GM19467 (cell line): ENCODE results near the gene HGD.
"Not testable (repeated sequence)": the region's sequence is repeated elsewhere in the genome, so short reads cannot be mapped to it uniquely, and the experiment has no call there.

Experiments used
- ATAC-seq: cut with Tn5 transposase; IDR thresholded peaks from one replicate; pipeline ENCODE4 v1.9.1; 2021; ENCODE audit warnings: mild to moderate bottlenecking, moderate library complexity; ENCODE audit not compliant: unreplicated experiment

Gene HGD, protein sequence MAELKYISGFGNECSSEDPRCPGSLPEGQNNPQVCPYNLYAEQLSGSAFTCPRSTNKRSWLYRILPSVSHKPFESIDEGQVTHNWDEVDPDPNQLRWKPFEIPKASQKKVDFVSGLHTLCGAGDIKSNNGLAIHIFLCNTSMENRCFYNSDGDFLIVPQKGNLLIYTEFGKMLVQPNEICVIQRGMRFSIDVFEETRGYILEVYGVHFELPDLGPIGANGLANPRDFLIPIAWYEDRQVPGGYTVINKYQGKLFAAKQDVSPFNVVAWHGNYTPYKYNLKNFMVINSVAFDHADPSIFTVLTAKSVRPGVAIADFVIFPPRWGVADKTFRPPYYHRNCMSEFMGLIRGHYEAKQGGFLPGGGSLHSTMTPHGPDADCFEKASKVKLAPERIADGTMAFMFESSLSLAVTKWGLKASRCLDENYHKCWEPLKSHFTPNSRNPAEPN

DNA sequence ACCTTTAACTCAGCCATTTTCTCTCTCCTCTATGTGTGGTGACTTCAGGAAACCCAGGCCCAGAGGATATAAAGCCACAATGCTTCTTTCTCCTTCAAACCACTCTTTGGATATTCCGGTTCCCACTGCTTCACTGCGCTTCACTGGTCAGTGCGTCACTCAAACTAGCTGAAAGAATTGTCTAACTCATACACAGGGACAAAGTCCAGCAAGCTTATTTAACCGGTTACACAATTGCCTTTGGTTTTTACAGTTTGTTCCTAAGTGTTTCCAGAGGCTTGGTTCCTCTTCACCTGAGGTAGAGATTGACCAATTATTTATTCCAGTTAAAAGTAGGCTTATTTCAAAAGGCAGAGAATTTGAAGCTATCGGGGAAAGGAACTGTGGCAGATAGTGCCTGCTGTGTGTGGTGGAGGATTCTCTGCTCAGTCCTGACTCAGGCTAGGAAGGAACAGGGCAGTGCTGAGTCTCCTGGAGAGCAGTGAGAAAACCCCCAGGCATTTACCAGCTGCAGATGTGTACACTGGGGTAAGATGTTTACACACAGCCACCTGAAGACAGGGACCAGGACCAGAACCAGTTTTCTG lies at the start of gene HGD:
TSS of gene HGD (minus strand) at position 145 of the 587 bp plus-strand sequence. CDS start at position 17, 128 bp downstream.
- no peak for ATAC-seq

DNA sequence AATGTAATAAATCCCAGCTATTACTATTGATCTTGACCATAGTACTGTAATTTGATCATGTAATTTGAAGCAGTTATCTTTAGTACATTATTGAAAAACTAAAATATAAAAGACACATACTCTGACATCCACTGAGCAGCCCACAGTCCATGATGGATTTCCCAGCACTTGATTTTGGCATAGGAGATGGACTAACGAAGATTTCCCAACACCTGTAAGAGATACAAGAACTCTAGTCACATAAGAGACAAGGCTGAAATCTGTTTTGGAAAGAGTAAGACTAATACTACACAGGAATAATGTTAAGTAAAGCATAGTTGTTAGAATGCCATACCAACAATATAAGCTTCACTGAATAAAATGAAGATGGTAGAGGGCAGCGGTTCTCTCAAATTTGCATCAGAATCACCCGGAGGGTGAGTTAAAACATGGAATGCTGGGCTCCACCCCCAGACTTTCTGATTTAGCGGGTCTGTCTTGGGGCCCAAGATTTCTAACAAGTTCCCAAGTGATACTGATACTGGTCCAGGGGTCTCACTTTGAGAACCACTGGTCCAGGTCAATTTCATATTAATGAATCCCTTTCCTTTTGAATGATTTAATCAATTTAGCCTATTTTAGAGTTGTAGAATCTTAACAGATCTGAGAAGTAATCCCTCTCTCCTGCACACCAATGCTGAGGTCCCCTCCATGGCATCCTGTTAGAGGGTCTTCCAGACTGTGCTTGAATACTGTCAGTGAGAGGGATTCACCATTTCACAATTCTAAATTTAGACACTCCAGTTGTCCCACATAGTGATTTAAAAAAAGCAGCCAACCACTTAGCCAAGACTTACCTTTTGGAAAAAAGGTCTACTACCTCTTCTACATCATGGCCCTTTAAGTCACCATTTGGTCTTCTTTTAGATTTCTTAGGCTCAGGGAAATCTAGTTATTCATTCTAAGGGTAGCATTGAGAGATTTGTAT lies 48.8 kb upstream of the HGD start:
- no peak for ATAC-seq

GRCh38 chr3:120726791-120727190 lies 44.8 kb upstream of the HGD start:
- no peak for ATAC-seq

DNA sequence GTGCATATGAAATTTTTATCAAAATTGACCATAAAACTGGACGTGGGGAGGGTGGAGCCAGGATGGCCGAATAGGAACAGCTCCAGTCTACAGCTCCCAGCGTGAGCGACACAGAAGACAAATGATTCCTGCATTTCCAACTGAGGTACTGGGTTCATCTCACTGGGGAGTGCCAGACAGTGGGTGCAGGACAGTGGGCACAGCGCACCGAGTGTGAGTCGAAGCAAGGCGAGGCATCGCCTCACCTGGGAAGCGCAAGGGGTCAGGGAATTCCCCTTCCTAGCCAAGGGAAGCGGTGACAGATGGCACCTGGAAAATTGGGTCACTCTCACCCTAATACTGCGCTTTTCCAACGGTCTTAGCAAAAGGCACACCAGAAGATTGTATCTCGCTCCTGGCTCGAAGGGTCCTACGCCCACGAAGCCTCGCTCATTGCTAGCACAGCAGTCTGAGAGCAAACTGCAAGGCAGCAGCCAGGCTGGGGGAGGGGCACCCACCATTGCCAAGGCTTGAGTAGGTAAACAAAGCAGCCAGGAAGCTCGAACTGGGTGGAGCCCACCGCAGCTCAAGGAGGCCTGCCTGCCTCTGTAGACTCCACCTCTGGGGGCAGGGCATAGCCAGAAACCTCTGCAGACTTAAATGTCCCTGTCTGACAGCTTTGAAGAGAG lies 37.3 kb upstream of the HGD start:
- ATAC-seq = not testable (repeated sequence)

DNA sequence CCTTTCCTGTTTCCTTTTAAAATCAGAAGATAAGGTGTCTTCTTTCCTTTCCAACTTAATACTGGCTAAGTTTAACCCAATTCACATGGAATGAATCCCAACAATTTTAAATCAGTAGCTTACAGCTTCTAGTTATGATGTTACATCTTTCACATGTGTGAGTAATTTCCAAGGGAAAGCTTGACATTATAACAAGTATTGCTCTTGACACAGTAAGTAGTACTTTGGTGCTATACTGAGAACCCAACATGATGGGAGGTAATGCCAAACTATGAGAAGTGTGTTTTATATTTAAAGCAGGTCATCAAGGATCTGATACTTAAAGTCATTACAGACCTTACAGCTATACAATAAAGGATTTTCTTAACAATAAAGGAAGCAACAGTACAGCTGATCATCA lies 31.2 kb upstream of the HGD start:
- no peak for ATAC-seq

- no peak for ATAC-seq
Measured at GRCh38 chr3:120710369-120710768, 28.3 kb upstream of the HGD start.

DNA sequence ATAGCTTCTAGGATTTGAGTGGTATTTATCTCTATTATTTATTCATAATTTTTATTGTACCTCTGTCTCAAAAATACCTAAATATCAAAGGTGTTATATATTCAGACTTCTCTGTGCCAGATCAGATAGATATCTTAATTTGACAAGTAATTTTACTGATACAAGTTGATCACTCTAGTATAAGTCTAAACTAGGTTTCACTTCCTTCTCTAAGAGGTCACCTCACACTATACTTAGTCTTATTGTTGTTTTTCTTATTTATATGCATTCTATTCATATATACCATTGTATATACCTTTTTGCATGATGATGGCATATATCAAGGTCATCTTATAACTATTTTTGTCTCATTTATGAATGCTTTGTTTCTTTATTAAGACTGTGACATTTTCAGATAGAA lies 26.4 kb upstream of the HGD start:
- ATAC-seq = no peak

DNA sequence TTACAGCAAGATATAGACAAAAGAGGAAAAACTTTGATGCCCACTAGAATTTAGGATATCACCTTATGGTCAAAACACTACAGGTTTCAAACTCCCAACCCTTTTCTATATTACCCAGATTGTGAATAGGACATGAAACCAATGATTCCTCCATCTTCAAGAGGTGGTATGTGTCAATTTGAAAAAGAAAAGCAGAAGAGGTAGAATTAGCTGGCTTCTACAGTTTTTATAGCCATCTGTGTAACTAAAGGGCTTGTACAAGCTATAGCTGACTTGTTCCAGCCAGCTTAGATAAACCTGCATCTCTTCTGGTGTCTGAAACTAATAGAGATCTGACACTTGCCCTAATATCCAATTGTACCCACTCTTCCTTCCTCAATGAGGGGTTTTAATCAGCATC lies 24.9 kb upstream of the HGD start:
- no peak for ATAC-seq

DNA sequence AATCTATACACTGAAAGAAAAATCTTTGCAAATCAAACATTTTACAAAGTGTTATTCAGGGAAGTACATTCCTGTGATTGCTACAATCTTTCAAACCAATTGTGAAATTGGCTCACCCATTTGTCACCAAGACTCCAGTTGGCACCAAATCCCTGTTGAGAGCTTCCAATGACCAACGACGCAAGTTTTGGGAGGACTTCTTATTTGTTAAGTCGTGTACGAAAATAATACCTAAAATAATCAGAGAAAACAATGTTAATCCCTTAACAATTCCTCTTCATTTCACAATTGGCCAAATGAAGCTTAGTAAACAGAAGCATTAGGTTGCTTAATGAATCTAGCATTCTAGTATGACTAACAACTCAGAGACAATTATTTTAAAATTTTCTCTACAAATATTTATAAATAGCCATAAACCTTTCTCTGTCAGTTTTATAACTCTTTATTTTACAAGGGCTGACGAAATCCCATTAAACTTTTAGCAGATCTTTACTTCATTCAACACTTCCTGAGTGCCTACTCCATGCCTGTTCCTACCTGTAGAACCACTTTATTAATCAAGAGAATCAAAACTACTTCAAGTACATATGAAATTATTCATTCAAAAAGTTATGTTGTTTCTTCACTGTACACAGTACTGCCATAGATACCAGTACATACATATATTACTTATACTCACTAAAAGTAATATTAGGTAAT lies 24.0 kb upstream of the HGD start:
- no peak for ATAC-seq

GRCh38 chr3:120699333-120699732 lies 17.3 kb upstream of the HGD start:
- no peak for ATAC-seq

DNA sequence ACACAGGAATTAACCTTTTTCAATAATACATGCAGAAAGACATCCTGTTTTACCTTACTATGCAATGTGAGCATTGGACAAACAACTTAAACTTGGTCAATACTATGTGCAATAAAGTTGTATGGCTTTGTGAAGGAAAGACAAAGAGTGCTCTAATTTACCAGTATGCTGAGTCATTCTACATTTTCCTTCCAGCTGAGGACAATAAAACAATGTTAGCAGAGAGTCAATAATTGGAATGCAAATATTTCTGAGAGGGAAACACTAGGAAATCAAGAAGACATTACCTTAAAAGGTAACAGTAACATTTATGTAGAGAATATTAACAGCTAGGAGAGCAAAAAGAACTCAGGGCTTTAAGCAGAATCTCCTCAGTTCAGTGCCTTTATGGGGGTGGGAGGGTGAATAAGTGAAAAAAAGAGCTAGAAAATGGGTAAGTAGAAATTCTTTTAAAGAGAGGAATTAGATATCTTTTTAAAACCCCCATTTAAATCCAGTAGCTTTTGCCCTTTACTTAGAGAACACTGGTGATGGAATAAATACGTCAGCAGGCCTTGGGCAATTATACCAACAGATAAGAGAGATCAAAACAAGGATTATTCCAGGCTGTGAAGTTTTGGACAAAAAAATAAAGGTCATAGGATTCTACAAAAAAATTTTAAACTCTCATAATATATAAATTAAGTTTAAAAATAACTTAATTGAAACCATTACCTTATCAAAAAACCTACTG lies 11.6 kb upstream of the HGD start:
- ATAC-seq = no peak

DNA sequence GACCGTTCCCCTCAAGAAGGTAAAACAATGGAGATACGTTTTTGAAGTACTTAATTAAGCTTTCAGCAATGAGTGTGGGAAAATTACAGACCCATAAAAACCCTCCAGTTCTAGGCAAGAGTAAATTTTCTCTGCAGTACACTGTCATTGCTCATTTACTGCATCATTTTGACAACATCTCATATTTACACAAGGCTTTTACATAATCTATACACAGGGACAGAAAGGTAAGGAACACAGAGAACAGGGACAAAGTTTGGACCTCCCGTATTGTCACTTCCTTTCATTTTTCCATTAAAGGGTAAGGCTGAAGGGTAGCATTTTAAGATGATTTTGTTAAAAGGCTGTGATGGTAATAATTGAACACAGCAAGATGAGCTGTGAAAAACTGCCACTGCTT lies 7.4 kb upstream of the HGD start:
- no peak for ATAC-seq

- ATAC-seq = peak; percentile 97
Measured at GRCh38 chr3:120688121-120688520, 6.1 kb upstream of the HGD start.

DNA sequence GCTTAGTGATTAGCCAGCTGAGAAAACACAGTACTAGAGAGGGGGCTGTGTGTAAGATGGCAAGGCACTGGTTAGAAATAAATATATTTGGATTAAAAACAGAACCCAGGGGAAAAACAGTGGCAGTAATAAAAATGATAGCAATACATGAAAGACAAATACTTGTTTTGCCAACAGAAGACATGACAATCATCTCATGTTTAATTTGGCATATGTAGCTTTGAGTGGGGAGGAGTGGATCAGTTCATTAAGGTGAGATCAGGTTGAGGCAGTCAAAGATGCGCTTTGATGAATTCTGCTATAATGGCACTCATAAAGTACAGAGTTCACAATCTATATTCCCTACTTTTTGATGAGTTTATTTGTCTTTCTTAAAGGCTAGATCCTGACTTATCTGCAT lies 3.4 kb upstream of the HGD start:
- ATAC-seq = no peak

DNA sequence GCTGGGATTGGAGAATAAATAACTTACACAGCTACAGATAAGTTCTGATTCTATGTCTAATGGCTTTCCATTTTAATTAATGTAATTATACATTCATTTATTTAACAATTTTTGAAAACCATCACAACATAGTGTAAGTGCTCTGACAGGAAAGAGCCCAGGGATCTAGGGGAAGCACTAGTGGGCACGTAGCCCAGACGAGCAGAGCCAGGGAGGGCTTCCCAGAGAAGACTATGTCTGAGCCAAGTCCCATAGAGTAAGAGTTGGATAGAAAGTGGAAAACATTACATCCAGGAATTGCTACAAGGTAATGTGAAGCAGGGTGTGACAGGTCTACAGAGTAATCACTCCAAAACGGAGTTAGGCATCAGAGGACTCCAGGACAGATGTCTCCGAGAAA lies 2.9 kb upstream of the HGD start:
- no peak for ATAC-seq

GRCh38 chr3:120683671-120684301 lies 1.7 kb upstream of the HGD start:
- ATAC-seq = no peak

DNA sequence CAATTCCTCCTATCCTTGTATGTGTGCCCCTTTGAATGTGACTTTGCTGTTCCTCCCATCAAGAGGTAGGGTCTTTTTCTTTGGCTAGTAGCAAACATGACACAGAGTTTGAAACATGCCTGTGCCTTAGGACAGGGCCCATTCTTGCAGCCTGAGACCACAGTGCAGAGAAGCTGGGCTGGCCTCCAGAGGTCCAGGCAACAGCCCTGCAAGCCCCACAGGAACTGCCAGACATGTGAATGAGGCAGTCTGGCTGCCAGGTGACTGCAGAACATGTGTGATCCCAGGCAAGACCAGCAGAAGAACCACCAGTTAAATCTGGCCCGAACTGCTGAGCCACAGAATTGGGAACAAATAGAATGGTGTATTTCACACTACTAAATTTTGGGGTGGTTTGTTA lies 1.2 kb upstream of the HGD start:
- no peak for ATAC-seq

- no peak for ATAC-seq
Measured at GRCh38 chr3:120681506-120682038, 467 bp downstream of the HGD start.

DNA sequence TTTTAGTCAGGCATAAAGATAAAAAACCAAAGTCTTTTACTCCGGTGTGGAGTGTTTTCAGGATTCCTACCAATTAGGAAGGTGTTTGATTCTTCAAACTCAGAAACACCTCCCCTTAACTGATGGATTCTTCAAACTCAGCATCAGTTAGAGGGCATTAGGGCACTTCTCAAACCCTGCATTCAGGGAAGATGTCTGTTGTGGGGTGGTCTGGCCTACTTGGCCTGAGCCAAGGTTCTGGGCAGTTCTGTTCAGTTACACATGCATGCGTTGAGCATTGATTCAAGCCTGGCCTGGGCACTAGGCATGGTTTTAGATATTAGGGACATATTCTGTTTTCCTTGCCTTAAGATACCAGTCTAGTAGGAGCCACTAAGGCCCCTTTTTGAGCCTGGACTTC lies 1.0 kb downstream of the HGD start:
- ATAC-seq = no peak
